GM21381 (cell line): Measurements from ENCODE around the gene TNFAIP3.

ENCODE experiments used
- ATAC-seq: cut with Tn5 transposase; IDR thresholded peaks from one replicate; pipeline ENCODE4 v1.9.1; 2021; ENCODE audit warnings: mild to moderate bottlenecking, moderate library complexity; ENCODE audit not compliant: unreplicated experiment

TNFAIP3 gene

DNA sequence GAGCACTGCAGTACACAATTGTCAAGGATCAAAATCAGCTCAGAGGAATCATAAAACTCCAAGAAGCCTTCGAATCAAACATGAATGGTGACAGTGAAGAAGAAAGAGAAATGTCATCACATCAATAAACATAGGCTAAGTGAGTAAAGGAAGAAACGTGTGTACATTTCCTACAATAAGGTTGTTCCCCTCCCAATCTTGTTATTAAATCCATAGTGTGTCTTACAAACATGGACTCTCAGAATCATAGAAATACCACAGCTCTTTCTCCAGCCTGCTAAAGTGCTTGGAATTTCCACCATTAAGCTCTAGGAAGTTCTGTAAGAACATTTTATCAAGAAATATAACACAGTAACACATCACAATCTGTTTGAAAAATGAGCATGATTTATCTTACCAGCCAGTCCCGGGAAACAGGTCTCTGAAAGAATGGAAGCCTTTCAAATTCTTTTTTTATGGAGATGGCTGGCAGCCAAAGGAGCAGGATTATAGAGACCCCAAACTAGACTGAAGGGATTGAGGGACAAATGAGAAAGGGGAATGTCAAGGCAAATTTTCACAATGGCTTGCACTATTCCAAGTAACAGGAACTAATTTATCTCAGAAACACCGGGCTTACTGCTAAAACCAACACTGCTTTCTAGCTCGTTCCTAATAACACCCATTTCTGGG, 4.5 kb upstream of the TNFAIP3 start:
- no peak for ATAC-seq

DNA sequence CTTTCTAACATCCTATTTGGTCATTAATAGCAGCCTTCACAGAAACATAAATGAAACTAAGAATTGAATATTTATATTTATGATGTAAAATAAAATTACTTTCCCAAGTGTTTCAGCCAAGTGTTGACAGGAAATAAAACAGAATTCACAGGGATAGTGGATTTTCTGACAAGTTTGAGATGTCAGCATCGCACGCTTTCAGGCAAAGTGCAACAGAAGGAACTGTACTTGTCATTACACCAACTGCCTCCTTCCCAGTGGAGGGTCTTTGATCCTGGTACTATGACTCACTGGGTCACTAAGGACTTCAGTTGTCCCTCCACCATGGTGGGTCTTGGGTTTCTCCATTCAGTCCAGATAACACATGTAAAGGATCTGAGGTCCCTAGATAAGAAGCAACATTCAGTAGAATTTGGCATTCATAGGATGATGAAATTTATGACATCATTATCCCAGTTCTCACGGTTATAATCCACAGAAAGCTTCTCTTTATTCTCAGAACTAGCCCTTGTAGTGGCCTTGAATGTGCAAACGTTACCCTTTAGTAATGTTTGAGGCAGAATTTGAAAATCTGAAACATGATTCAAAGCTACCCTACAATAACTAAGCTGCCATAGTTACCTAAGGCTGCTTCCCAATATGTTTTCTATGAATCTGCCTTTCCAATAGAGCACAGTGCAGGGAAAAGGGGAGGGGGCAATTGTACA, 3.8 kb upstream of the TNFAIP3 start:
- ATAC-seq = no peak

GRCh38 chr6:137864812-137865508, 2.1 kb upstream of the TNFAIP3 start:
- no peak for ATAC-seq

DNA sequence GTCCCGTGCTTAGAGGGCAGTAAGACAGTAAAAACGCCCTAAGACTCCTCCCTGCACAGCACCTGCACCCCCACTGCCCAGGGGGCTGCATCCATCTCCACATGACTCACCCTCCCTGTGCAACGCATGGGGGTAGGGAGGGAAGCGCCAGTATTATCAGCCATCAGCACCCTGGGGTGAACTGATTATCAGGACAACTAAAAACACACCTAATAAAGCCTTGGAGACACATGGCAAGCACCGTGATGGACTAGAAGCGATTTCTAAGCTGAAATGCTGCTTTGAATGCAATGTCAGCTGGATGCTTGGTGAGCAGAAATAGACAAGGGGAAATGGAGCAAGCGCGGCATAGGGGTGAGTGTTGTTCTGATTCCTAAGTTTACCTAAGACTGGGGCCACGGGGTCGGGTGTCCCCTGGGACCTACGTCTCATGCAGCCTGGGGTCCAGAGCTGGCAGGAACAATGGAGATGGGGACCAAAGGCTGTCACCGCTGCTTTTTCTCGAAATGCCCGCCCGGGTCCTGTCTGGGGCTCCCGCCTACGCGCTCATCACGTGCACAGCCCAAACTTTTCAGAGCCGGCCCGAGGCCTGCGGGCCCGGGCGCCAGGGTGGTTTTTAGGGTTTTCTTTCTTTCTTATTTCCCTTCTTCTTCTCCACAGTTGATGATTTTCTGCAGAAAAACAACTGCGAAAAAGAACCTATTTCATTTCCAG, 702 bp upstream of the TNFAIP3 start:
- ATAC-seq = peak; percentile 29

DNA sequence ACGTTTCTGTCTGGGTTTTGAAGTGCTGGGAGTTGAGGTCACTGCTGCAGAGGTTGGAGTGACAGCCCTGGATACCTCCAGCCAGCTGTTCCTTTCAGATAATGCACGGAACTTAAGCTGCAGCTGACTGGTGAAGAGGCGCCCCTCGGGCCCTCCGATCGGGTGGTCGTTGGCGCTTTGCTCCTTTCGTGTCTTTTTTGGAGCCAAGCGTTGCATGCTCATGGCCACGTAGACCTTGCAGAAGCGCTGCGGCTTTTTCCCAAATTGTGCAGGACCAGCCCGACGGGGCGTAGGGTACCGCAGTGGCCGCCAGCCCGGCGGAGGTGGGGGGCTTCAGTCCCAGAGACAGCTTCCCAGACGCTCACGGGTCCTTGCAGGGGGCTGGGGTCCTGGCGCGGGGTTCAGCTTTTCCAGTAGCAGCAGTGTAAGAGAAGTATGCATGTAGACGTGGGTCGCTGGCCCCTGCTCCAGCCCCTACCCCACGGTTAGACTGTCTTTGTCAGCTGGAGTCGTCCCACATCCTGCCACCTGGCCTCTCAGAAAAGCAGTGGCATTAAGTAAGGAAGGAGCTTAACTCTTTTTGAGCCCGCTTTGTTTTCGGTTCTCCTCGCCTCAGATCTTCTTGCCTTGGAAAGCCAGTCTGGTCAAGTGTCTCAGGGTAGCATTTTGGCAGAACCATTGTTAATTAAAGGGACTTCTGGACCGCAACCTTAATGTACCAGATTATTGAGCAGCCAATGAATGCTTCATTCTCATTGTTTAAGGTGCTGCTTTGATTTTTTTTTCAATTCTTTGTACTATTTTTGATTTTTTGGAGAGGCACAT, 838 bp downstream of the TNFAIP3 start:
- ATAC-seq = no peak

DNA sequence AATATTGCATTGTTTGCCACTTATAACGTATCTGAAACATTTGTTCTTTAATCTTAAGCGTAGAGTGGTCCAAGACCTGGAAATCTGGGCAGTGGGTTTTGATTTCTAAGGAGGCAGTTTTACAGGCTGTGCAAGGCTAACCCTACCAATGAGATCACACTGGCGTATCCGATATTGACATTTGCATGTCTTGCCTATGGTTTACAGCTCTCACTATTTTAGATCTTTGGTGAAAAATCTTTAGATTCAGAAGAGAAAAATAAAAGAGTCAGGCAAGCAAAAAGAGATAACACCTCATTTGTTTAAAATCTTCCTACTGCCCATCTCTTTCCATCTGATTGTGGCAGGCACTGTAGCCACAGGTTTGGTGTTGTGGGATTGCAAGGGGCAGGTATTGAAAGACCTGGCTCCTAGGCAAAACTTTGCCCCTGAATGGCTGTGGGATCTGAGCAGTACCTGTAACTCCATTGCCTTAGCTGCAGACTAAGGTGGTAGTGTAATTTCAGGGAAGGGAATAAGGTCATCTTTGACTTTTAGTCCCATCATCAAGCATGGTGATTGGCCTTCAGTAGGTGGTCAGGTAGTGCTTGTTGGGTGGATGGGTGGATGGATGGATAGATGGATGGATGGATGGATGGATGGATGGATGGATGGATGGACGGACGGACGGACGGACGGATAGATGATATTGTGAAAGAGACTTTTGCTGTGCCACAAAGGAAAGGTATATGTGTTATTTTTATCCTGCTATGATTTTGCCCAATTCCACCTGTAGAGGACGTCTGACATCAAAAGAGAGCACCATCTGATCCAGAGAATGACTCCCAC, 1.9 kb downstream of the TNFAIP3 start:
- no peak for ATAC-seq

DNA sequence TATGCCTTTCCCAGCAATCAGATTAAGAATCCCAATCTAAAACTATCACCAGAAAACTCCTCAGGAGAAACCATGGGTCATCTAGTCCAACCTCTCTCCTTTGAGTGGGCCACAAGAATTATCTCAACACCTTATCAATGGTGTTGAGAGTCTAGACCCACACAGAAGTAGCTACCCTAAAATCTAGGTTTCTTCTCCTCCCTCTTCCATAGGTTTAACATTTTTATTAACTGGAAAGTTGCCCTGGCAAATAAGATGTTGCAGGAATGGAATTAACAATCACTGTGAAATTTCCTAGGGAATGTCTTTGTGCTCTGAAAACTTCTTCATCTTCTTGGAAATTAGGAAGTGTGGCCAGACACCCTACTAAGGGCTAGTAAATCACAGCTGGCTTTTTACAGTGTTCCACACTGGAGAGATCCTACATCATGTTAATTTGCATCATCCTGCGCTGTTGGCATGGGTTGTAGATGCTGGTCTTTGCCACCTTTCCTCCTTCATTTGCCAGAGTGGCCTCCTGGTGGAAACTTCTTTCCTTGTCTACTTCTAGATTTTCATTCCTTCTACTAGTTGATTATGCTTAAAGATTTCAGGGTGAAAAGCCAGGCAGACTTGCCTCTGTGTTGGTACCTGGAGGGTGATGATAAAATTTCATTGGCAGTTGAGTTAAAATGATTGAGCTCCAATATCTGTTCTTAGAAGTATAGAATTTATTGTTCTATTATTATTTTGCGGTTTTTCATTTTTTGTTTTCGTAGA, 2.7 kb downstream of the TNFAIP3 start:
- ATAC-seq = no peak

DNA sequence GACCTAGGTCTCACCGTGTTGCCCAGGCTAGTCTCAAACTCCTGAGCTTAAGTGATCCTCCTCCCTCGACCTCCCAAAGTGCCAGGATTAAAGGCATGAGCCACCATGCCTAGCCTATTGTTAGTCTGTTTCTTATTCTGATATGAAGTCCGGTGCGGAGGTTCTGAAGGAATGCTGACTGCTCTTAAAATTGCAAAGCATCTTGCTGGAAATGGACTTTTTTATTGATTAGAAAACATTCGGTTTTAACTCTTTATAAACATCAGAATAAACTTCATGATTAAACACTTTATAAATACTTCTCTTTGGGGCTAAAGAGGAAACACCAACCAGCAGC, 3.2 kb downstream of the TNFAIP3 start:
- no peak for ATAC-seq

GRCh38 chr6:137870744-137871247, 3.7 kb downstream of the TNFAIP3 start:
- ATAC-seq = peak; percentile 22

DNA sequence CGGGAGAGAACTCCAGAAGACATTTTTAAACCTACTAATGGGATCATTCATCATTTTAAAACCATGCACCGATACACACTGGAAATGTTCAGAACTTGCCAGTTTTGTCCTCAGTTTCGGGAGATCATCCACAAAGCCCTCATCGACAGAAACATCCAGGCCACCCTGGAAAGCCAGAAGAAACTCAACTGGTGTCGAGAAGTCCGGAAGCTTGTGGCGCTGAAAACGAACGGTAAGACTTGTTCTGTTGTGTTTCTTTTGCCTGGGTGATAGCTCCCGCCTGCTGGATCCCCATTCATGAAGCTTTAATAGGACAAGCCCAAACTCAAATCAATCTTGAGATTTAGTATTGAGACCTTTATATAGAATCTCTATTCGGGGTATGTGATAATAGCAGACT, 4.2 kb downstream of the TNFAIP3 start:
- ATAC-seq = no peak

DNA sequence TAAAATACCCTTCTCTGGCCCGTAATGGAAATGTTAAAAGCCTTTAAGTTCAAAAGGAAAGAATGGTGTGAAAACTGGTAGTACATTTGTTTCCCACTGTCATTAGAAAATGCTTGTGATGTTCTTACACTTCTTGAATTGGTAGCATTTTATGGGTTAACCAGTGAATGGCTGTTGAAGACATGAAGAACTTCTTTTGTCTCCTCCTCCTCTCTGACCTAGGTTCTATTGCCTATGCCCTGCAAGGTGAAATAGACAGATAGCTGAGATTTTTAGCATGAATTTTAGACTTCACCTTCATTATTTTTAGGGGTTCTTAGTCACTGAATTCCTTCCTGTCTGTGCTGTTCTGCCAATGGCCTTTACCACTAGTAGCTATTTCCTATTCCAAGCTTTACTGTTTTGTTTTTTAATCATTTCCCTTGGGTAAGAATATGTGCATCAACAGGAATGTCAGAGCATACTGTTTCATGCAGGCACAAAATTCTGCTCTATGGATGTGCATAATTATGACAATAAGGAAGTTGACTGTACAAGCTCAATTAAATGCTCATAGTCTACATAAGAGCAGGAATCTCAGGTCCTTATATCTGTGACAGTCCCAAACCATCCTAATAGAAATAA, 4.9 kb downstream of the TNFAIP3 start:
- no peak for ATAC-seq

DNA sequence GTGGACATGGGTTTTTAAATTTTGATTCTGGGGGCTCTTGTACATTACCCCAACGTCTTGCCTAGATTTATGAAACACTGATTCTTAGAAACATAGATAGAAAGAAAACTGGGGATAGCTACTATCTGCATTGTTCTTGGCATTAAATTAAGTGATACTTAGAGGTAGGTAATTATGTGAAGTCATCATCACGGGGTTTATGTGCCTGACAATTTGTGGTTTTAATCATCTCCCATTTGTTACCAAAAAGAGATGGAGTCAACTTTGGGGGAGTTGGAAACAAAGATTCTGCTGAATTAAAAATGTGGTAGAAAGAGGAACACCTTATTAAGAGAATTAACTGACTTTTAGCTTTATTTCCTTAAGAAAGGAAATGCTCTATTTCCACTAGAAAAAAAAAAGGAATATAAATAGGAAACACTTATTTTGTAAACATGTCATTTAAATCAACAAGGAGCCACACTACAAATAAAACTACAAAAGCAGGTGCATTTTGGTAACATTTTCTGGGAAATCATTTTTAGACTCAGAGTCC, 5.6 kb downstream of the TNFAIP3 start:
- ATAC-seq = no peak

DNA sequence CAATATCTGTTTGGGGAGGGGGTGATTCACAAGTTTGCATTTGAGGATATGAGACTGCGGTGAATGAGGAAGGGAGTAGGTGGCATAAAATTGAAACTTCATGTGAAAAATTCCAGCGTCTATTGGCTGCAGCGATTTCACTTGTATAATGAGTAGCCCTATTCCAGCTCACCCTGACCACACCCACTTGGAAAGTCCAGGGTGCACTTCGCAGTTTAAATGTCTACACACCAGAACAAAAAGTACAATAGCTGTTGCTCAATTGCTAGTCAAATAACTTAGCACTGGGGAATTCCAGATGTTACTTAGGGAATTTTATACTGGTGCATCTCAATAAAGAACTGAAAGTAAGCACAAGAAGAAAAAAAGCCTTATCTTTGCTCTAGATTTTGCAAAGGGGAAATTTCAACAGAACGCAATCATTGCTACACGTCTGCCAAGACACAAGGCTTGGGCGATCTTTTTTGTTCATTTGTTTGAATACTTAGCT, 6.3 kb downstream of the TNFAIP3 start:
- peak; percentile 39 for ATAC-seq

GRCh38 chr6:137874204-137875057, 7.4 kb downstream of the TNFAIP3 start:
- no peak for ATAC-seq

DNA sequence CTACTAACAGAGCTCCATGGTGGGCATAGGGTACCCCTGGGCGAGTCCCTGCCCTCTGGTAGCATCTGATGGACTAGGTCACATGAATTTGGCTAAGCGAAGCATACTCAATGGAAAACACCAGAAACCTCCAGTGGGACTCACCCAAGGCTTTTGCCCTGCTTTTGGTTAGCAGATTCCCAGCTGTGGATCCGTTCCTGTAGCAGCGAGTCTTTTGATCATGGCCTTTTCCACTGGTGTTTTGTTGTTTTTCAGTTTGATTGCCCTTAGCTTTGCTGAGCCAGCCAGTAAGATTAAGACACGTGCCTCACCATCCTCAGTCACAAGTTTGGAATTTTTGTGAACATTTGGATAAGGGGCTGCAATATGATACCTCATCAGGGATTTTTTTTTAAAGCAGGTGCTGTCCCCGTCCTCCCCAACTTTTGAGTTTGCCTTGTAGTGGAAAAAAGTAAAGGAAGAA, 8.0 kb downstream of the TNFAIP3 start:
- no peak for ATAC-seq

DNA sequence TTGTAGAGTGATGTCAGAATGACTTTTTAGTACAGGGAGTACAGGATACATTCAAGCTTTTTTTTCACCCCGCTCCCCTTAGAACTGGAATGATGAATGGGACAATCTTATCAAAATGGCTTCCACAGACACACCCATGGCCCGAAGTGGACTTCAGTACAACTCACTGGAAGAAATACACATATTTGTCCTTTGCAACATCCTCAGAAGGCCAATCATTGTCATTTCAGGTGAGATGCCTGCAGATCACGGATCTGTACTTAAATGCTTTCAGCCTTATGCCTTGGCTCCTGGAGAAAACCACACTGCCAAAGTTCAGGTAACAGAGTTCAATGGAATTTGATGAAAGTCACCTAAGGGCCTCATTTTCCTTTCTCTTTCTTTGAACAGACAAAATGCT, 8.5 kb downstream of the TNFAIP3 start:
- no peak for ATAC-seq

GRCh38 chr6:137876547-137876946, 9.5 kb downstream of the TNFAIP3 start:
- no peak for ATAC-seq
